ENCODE measurements around the gene ATF7. TPM values are rescaled to one million over a fixed set of nuclear protein-coding genes. Genes with fewer than 3 reads are reported as not detected.

The ATF7 gene
- total and polyA plus RNA-seq, 2 of the 13 experiments (the other 11 are each of a cell fraction or from before 2014, with no cell fraction given) = 9.6 to 16.2 TPM

- no peak for TF ChIP-seq MTA1 (CRISPR knock-in tag; IDR thresholded peaks at IDR 0.05; ENCODE audit: borderline replicate concordance)
- no peak for TF ChIP-seq ZNF770 (CRISPR knock-in tag; IDR thresholded peaks at IDR 0.05)
- no peak for TF ChIP-seq ZNF432 (CRISPR knock-in tag; IDR thresholded peaks at IDR 0.05; ENCODE audit: borderline replicate concordance)
- TF ChIP-seq ZNF740 (CRISPR knock-in tag; IDR thresholded peaks at IDR 0.05) = no peak
- TF ChIP-seq EZH2 (conservative IDR thresholded peaks at IDR 0.05; ENCODE audit: low read depth, low read length) = no peak
- no peak for TF ChIP-seq ZNF75D (CRISPR knock-in tag; IDR thresholded peaks at IDR 0.05; ENCODE audit: borderline replicate concordance)
- TF ChIP-seq GRHL1 (CRISPR knock-in tag; conservative IDR thresholded peaks at IDR 0.05) = no peak
- no peak for TF ChIP-seq CREM (IDR thresholded peaks at IDR 0.05)
- no peak for TF ChIP-seq CREM (CRISPR knock-in tag; IDR thresholded peaks at IDR 0.05)
- no peak for TF ChIP-seq KDM3A (CRISPR knock-in tag; IDR thresholded peaks at IDR 0.05; ENCODE audit: low read depth)
- TF ChIP-seq ZNF788 (CRISPR knock-in tag; IDR thresholded peaks at IDR 0.05; ENCODE audit: borderline replicate concordance) = peak; percentile 63; the same call in 1 of the 2 replicates
- no peak for TF ChIP-seq ZNF329 (CRISPR knock-in tag; IDR thresholded peaks at IDR 0.05; ENCODE audit: low read depth)
- peak; percentile 87 for TF ChIP-seq CEBPB (IDR thresholded peaks at IDR 0.05; ENCODE audit: borderline replicate concordance, low read depth, low read length)
- TF ChIP-seq ELF3 (CRISPR knock-in tag; IDR thresholded peaks at IDR 0.05) = no peak
- no peak for TF ChIP-seq ETV6 (CRISPR knock-in tag; conservative IDR thresholded peaks at IDR 0.05)
- no peak for TF ChIP-seq ARID4A (CRISPR knock-in tag; IDR thresholded peaks at IDR 0.05; ENCODE audit: borderline replicate concordance)
- TF ChIP-seq SNAPC2 (CRISPR knock-in tag; IDR thresholded peaks at IDR 0.05) = peak; percentile 68; the same call in 1 of the 2 replicates
- no peak for TF ChIP-seq RORA (CRISPR knock-in tag; IDR thresholded peaks at IDR 0.05)
- 0 out of 2 replicates have a peak, but pooled peaks have one; percentile 17 for TF ChIP-seq MEIS2 (CRISPR knock-in tag; IDR thresholded peaks at IDR 0.05)
- TF ChIP-seq ZKSCAN8 (CRISPR knock-in tag; IDR thresholded peaks at IDR 0.05; ENCODE audit: borderline replicate concordance) = no peak
- TF ChIP-seq BRF2 (CRISPR knock-in tag; IDR thresholded peaks at IDR 0.05) = no peak
These were observed 125.9 kb downstream of the ATF7 start (continued) for GRCh38 chr12:53500142-53500775.

All from HepG2 (cell line).